NCI-H748 treated with DMSO at 0.1 percent for 48 hours (cell line): ENCODE measurements around the gene MT1M.
"Not testable (repeated sequence)": the region's sequence is repeated elsewhere in the genome, so short reads cannot be mapped to it uniquely, and the experiment has no call there.

Experiments
- DNase-seq: peaks from one replicate; lab custom pipeline; 2025; lab: John Stamatoyannopoulos, UW

The MT1M gene

DNA sequence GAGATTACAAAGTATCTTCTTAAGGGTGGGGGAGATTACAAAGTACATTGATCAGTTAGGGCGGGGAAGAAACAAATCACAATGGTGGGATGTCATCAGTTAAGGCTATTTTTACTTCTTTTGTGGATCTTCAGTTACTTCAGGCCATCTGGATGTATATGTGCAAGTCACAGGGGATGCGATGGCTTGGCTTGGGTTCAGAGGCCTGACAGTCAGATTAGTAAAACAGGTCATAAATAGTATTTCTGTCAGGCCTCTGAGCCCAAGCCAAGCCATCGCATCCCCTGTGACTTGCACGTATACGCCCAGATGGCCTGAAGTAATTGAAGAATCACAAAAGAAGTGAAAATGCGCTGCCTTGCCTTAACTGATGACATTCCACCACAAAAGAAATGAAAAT, 42.1 kb downstream of the MT1M start:
- not testable (repeated sequence) for DNase-seq

GRCh38 chr16:56675685-56676210, 43.3 kb downstream of the MT1M start:
- DNase-seq, result no peak

- DNase-seq, result no peak
Observed at GRCh38 chr16:56677474-56677873, 45.0 kb downstream of the MT1M start.

DNA sequence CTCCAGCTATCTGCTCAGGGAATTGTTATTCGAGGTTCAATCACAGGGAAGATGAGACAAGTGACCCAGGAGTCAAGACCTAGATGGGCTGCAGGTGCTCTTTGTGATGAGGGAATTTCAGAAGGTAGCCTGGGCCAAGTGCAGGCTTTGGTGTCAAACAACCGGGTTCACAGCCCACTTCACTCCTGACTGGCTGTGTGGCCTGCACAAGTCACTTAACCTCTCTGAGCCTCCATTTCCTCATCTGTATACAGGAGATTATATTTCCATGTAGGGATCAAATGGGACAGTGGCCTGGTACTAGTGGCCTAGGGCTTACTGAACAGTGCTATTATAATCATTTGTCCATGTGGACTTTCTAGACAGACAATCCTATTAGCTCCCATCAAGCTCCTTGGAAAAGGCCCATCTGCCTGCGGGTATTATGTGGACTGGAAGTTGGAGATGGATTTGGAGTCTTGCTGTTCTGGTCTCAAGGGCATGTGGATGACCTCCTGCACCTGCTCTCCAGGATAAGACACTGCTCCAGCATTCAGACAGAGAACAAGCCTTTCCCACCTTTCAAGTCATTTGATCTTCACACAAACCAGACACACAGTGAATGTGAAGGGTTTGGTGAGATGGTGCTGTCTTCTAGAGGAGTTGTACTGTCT, 46.7 kb downstream of the MT1M start:
- no peak for DNase-seq

- DNase-seq, result no peak
Observed at GRCh38 chr16:56679818-56680217, 47.4 kb downstream of the MT1M start.

GRCh38 chr16:56681939-56682702, 49.7 kb downstream of the MT1M start, which contains the start of gene MT1X:
Gene MT1X, plus strand, starts transcription at chr16:56682470. Its CDS starts 71 bp downstream, at chr16:56682541.
- peak; percentile 32 for DNase-seq

DNA sequence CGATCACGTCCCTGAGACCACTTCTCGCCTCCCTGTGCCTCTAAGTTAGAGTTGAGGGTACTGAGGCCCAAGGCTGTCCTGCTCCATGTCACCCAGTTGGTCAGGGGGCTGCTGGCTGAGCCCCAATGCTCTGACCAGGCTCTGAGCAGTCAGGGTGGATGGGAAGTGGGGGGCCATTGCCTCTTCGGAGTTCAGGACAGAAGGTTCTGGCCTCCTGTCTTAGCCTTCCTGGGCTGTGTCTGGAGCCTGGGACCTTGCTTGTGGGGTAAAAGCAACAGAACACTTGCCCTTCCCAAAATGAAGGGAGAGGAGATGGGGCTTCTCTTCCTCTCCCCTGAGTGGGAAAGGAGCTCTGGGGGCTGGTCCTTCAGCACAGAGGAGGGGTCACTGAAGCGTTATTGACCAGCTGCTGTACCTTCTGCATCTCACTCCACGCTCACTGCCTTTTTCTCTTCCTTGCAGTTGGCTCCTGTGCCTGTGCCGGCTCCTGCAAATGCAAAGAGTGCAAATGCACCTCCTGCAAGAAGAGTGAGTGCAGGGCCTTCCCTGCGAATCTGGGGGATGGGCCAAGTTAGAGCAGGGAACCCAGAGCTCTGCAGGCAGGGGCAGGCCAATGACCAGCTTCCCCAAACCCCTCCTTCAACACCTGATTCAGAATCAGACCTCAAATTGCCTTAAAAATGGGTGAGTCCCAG, 50.4 kb downstream of the MT1M start:
- DNase-seq, result no peak
